ENCODE measurements around the gene SEMA3D.

The SEMA3D gene

DNA sequence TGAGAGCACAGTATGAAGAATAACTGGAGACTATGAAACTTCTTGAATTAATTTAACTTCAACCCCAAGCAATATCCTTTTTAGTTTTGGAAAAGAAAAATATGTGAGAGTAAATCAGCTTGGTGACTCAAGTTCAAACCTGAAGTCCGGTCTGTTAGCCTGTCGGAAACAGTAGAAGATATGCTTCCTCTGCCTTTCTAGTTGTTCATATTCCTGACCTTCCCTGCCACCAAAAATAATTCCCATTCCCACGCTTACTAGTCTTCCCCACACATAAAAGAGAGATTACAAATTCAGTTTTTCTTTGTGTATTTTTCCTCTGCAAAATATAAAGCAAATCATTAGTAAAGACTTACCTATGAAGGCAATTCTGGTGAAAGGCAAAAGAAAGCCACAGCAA is 3.6 kb downstream of the SEMA3D start:
- FAIRE-seq, result no peak

DNA sequence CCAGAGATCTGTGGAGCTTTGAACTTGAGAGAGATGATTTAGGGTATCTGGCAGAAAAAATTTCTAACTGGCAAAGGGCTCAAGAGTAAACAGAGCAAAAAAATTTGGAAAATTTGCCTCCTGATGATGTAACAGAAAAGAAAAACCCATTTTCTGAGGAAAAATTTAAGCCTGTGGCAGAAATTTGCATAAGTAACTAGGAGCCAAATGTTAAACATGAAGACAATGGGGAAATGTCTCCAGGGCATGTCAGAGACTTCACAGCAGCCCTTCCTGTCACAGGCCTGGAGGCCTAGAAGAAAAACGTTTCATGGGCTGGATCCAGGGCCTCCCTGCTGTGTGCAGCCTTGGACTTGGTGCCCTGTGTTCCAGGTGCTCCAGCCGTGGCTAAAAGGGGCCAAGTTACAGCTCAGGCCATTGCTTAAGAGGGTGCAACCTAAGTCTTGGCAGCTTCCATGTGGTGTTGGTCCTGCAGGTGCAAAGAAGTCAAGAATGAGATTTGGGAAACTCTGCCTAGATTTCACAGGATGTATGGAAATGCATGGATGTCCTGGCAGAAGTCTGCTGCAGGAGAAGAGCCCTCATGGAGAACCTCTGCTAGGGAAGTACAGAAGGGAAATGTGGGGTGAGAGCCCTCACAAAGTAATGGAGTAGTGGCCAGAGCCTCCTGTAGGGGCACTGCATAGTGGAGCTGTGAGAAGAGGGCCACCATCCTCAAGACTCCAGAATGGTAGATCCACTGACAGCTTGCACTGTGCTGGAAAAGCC is 8.1 kb downstream of the SEMA3D start:
- no peak for FAIRE-seq

DNA sequence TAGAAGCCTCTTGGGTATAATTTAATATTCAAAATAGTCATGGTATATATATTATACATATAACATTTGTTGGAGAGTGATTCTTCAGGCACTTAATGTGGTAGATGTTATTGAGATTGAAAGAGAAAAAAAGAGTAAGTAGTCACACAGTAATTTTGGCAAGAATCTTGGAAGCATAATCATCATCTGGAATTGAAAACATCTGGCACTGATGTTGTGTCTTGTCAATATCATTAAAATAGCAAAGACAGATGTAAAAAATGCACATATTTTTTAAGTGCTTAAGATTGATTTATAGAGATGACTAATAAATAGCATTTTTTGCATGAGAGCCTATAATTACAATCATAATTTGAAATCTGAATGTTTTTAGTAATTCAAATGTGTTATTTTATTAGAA is 9.5 kb downstream of the SEMA3D start:
- FAIRE-seq, result no peak

DNA sequence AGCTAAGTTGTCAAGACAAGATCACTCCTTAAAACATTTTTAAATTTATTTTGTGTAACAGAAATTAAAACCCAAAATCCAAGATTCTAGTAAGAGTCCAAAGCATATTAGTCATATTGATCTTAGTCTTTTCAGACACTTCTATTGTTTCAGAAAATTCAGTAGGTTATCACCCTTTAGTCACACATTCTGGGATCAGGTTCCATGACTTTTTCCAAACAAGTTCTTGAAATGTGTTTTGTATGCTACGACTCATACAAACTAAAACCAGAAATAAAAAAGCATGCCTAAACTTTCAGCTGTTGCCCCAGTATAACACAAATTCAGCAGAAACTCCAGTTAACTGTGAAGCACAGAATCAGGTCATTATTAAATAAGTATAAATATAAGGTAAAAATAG is 10.7 kb downstream of the SEMA3D start:
- FAIRE-seq, result no peak

DNA sequence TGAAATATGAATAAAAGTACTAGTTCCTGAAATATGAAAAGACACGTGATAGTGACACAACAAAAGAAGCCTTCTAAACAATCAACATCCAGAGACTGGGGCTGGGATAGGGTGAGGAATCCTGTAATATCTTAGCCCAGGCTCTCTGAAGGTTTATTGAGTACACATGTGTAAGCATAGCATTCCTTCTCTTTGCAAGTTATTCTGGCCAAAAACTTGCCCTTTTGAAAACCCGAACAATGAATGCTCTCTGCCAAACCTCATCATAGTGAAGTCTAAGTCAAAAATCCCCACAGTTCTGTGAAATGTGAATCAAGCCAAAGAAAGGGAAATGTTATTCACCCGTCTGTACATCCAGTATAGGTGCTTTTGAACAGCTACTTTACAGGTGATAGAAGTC is 11.6 kb downstream of the SEMA3D start:
- no peak for FAIRE-seq

DNA sequence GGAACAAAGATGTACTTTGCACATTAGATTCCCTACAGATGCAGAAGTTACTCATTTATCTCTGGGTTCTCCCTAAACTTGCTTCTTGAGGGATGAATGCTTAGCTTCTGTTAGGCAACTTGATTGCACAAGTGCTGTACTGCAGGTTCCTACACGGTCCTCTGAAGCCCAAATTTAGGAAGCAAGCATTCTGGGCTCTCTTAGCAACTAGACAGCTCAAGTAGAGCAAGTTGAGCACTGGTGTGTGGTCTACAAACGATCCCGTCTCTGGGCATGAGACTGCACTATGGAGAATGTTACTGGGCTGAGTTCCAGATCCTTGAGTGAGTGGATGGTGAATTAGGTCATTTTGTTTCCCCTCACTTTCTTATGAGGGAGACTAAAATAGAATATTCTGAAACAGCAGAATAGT is 14.3 kb downstream of the SEMA3D start:
- no peak for FAIRE-seq

DNA sequence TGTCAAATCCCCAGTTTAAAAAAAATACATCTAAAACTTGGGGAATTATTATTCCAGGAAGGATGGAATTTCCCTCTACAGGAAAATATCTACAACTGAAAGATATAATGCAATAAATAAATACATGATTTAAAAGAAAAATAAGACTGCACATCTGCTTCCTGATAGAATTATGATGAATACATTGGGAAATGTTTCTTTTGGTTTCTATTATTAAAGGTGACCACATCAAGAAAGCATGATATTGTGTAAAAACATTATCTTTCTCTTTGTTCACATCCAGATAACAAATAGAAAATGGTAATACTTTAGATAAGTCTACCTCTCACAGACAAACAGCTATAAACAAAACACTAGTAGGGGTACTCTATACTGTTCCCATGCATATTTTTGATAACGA is 19.2 kb downstream of the SEMA3D start:
- no peak for FAIRE-seq

DNA sequence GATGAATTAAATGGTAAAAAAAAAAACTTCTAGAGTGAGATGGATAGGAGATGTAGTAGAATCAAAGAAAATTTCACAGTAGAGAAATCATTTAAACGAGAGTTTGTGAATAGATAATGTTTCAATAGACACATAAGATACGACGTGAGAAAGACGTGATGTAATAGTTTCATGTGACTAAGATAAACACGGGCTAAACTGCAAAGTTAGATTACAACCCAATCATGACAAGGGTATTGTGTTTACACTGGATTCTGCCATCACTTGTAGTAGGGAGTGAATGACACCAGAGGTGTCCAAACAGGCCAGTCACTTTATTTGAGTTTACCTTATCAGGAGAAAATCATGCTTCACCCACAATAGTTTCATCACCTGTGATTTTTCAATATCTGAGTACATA is 21.6 kb downstream of the SEMA3D start:
- FAIRE-seq, result no peak

DNA sequence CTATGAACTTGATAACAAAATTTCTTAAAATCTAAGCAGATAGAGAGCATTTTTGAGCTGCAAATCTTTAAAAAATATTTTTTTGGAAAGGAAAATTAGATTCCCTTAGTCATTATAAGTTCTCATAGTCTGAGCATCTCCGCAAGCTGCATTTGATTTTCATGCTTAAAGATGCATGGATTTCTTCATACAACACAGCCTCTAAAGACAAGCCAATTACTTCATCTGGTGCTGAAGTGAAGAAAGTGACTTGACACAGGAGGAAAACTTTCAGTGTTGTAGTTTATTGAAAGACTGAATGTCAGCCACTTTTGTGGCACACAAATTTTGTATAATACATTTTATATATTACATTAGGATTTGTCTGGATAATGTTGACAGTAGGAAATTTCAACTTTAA is 22.5 kb downstream of the SEMA3D start:
- no peak for FAIRE-seq

DNA sequence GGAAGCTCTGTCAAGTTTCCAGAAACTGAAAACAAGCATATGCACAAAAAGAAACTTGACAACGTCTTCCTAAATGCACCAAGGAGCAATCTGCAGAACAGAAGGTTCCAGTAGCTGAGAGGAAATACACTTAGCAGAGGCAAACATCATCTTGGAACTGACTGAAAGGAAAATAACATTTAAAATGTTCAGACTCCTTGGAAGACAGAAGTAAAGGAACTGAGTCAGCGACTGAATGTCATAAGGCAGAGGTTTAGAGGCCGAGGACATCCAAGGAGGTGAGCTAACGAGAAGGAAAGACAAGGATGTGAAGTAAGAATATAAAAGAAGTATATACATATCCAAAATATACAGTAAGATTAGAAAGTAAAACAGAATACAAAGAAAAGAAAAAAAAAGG is 24.1 kb downstream of the SEMA3D start:
- FAIRE-seq, result no peak

DNA sequence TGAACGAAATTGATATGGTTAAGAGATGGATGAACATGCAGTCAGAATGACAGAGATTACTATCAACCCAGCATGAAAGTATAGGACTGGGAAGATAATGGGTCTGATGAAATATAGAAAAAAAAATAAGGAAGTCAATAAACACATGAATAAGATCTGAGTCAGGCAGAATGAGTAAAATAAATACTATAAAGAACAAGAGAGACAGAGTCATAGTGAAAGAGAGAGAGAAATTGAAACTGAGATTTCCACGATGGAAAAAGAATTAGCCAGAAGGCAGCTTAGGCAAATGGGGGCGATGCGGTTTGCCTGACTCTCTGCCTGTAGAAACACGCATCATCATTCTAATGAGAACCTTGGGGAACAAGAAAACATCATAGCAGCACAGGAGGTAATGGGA is 26.6 kb downstream of the SEMA3D start:
- no peak for FAIRE-seq

DNA sequence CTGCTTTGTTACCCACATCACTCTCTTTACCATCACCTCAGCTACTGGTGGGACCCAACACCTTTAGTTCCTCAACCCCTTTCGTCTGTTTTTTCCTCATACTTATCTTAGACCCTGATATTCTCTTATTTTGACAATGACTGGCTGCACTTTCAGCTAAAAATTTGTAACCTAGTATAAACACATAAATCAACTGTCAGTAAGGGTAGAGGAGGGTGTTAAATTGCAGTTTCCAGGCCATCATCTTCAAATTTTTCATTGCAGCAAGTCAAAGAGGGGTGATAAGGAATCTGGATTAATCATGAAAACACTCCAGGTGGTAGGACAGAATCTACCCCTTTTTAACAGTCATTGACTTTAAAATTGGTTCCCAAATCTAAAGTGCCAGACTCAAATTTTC is 27.9 kb downstream of the SEMA3D start:
- FAIRE-seq, result no peak

DNA sequence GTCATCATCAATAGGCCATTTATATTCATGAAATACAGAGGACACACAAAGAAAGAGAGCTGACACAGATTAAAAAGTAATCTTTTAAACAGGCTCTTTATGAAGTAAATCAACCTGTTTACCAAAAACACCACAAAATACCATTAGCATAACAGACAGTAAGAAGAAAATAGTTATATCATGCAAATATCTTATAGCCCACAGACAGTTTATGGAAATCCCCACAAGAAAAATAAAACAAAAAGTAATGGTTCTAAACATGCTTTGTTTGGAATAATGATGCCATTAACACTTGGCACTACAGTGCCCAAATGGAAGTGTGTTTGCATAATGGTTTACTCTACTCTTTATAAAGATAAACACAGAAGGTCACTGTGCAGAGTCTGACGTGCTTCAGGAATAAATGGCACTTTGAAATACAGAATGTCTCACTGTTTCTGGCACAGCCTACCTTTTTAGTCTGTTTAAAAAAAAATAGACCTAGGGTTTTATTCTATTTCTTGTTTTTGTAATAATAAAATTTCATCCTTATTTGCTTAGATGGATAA is 30.1 kb downstream of the SEMA3D start:
- no peak for FAIRE-seq

DNA sequence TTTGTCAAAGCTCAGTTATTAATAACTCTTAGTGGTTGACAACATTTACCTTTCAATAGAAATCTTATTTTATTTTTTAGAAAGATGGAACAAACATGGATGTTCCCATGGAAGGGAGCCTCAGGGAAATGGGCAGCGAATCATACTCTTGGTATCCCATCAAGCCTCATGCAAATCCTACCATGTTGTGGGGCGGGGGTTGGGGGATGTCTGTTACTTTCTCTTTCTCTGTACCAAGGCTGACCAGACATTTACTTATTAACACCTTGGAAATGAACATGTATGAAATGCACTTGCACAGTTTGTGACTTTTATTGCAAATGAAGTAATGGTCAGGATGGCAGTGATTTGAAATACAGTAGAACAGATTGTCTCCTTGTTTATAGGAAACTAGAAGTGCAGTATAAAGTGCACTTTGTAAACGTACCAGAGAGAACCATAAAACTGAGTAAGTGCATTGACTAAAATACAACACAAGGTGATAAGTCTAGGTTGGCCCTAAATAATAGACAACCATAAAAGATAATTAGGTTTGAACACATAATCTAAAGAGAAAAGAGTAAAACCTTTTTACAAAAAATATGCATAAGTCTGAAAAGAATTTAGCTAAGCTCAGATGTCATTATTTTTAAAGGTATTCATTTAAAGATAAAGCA is 32.4 kb downstream of the SEMA3D start:
- no peak for FAIRE-seq

DNA sequence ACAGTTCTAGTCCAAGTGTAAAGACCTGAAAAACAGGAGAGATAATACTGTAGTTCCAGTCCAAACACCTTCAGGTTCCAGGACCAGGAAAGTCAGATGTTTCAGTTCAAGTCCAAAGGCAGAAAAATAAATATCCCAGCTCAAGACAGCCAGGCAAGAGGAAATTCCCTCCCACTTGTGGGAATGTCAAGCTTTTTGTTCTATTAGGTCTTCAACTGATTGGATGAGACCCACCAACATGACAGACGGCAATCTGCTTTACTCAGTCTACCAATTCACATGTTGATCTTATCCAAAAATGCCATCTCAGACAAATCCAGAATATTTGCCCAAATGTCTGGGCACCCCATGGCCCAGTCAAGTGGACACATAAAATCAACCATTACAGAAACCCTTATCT is 33.1 kb downstream of the SEMA3D start:
- no peak for FAIRE-seq

DNA sequence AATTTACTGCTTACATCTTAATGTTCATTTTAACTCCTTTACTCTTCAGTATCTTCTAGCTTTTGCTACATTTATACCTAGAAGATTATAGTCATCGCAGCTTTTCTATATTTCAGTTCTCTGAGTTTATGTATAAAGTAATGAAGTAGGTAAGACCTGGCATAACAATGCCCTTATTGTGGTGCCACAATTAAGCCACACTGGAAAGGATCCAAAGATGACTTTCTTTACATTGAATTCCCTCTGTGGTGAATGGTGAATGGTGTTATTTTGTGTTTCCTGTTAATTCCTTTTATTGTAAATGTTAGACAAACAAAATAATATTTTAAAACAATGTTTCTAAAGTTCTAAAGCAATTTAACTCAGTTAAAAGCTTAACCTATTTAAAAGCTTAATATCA is 36.2 kb downstream of the SEMA3D start:
- no peak for FAIRE-seq

DNA sequence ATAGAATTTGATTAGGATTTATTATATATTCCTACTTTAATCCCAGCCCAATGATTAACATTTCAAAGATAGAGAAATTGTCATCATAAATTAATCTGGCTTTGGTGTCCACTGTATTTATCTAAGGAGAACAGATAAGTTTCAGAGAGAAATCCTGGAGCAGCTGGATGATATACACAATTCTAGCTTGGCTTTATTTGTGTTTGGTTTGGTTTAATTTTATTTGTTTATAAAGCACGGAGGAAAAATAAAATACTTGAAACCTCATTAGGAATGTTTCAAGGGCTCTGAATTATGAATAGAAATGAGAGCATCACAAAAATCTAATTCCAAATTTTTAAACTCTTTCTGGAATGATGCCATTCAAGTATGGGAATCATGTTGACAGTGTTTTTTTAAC is 42.1 kb downstream of the SEMA3D start:
- FAIRE-seq, result no peak

DNA sequence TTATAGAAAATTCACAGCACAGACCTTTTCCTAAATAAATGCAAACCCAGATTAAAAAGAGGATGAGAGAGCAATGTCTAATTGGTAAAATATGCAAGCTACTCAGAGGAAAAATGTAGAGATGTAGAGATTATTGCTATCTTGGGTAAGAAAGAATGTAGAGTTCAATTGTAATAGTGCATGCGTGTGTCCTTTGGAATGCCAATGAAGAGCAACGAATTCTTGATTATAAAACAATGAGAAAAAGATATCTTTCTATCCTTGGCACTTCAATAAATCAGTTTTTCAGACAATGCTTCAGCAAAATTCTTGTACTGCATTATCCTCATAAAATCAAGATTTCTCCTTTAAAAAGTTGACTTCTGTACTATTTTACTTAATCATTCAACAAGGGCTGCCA is 50.9 kb downstream of the SEMA3D start:
- no peak for FAIRE-seq

DNA sequence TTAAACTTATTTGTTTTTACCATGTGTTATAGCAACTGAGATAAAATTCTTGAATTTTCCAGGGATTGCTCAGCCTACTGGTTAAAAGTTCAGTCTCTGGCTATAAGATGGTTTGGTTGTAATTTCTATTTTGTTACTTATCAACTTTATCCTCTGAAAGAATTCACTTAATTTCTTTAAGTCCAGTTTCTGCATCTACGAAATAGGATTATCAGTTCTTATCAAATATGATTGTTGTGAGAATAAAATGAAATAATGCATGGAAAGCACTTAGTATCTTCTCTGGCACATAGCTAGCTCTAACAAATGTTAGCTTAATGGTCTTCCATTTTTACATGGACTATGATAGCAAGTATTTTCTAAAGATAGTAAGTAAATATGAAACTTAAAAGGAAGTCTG is 53.3 kb downstream of the SEMA3D start:
- FAIRE-seq, result no peak

DNA sequence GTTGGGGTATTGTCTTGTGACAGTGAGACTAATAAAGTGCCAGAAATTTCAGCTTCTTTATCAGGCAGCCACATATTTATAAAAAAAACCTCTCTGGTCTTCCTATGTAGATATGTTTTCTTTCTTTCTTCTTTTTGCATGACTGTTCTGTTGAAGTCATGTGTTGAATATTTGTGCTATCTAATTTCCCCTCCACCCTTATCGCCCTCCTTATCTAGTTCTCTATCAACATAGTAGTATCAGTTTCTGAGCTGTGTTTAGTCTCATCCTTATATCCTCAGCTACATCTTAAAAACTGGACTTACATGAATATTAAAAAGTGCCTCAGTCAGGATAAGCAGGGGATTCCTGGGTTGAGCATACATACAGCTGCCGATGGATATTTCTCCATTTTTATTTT is 53.9 kb downstream of the SEMA3D start:
- FAIRE-seq, result no peak

DNA sequence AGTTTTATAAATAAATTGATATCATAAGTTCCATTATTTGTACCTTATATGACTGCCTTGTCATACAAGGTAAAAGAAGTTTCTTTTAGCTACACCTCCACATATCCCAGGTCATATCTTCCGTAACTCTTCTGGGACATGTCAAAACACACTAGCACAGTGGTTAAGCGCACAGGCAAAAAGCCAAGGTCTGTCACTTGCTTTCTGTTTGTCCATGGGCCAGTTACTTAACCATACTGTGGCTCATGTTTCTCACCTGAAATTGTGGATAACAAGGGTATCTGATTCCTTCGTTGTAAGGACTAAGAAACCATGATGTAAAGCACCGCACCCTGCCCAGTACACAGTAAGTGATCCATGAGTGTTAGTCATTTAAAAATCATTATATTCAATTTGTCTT is 56.2 kb downstream of the SEMA3D start:
- no peak for FAIRE-seq

DNA sequence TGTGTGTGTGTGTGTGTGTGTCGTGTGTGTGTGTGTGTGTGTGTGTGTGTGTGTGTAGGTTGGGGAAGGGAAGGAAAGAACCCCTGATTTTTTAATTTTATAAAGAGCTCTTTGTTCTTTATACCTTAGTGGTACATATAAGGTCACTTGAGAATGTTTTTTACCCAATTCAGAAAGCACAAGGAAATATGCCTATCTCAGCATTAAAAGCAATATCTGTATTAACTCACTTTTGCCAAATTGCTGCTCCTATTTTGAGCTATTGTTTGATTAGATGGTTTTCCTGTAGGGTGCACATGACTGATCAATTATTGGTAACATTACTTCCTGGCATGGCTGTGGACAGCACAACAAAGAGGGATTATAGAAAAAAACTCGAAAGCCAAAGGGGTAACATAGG is 60.5 kb downstream of the SEMA3D start:
- no peak for FAIRE-seq

DNA sequence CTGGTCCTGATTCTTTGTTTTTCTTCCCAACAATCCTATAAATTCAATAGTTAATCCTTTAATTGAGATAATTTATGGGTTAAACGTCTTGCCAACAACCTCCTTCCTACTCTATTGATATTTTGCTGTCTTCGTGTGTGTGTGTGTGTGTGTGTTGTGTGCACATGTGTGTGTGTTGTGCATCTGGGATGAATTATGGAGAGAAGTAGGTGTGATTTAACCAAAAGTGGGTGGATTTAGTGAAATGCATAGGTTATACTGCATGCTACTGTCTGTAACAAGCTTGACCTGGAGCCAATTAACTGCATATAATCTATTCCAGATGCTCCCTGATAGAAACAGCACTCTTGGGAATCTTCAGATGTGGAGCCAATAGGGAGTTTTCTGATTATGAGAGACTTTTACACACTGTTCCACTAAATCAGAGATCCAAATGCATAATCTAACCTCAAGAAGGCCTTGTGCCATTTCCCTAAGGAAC is 61.2 kb downstream of the SEMA3D start:
- no peak for FAIRE-seq

DNA sequence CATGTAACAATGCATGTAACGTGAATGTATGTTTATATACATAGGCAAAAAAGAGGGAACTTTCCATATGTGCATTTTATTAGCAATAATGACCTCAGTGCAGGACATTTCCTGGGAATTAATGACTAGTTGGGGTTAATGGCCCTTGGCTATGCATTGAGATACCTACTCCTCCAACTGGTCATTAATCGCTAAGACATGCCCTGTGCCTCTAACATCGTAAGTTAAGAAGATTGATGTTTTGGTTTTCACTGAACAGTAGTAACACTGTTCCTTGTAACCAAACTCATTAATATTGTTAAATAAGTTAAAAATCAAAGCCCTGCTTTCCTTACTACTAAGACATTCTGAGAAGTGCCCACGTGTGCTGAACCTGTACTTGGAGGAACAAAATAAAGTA is 61.7 kb downstream of the SEMA3D start:
- FAIRE-seq, result no peak

DNA sequence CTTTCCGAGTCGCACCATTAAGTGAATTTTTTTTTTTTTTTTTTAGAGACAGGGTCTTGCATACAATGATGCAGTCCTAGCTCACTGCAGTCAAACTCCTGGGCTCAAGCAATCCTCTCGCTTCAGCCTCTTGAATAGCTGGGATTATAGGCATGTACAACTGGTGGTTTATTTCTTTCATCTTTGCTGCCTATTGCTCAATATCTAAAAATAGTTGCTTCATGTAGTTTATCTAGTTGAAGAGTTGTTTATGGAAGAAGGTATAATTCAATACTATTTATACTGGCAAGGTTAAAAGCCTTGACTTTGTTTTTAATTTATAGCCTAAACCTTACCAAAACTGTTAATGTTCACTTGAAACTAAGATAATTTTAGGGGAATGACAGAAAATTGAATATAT is 66.9 kb downstream of the SEMA3D start:
- no peak for FAIRE-seq

Measured in TTC549 (cell line).